ENCODE results near the gene DAZAP2.

DAZAP2 gene, protein sequence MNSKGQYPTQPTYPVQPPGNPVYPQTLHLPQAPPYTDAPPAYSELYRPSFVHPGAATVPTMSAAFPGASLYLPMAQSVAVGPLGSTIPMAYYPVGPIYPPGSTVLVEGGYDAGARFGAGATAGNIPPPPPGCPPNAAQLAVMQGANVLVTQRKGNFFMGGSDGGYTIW

DNA sequence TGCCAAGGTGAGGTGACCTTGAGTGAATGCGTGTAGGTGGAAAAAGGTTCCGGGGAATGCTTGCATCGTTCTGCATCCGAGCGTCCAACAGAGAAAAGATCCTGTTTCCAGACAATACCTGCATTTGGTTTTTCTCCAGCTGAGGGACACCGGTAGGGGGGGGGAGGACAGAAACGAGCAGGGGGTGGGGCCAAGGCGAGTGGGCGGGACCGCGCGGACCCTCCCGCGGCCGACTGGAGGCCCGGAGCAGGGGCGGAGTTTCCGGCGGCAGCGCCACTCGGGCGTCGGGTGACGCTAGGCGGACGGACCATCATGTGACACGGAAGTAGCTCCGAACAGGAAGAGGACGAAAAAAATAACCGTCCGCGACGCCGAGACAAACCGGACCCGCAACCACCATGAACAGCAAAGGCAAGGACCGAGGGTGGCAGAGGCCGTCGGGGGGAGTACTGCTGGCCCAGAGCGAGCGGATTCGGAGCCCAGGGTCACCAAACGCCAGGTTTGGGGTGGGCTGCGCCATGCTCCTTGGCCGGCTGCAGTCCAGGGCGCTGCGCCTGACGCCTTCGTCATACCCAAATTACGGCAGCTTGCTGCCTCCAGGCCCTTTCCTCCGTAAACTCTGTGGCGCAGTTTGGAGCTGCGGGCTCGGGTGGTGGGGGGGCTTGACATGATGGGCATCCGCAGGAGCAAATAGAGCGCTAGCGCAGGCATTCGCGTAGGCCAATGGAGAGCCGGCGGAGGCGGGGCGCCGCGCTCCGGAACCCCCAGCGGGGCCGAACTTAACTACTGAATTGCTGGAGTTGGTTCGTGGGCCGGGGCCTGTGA is at the start of gene DAZAP2:
Gene DAZAP2, plus strand, starts transcription at position 317 of the 825 bp plus-strand sequence. Its CDS starts 82 bp downstream, at position 399.
- Histone ChIP-seq H3K27me3 (ENCODE audit: low read depth, low read length) (no peaks in the 10 kb centered on the region), H4K20me1 (ENCODE audit: insufficient read depth, low read length) (0 out of 2 replicates have a peak, but pooled peaks cover 4% of the 10 kb centered on the region), H3K4me3 (ENCODE audit: low read length) (peak within 1 kb of the TSS; percentile 97), H3K79me2 (ENCODE audit: low read length) (peaks cover 17% of the 10 kb centered on the region), H3K9ac (ENCODE audit: low read length) (peak within 1 kb of the TSS; percentile 100), H3K4me2 (ENCODE audit: low read length) (peak within 1 kb of the TSS; percentile 96), H3K4me1 (ENCODE audit: low read length) (peaks cover 26% of the 10 kb centered on the region), H3K27ac (ENCODE audit: low read length) (peak within 1 kb of the TSS; percentile 91), H3K9me3 (ENCODE audit: insufficient read depth, low read length) (no peaks in the 10 kb centered on the region), H2AFZ (ENCODE audit: low read depth, low read length) (peak within 1 kb of the TSS; percentile 90), H3K36me3 (replicated peaks; ENCODE audit: low read depth, low read length) (peaks cover 25% of the 10 kb centered on the region)
- TF ChIP-seq CTCF (IDR thresholded peaks at IDR 0.05; ENCODE audit: low read depth, low read length) = 0 out of 2 replicates have a peak, but pooled peaks have one; percentile 2
- TF ChIP-seq EZH2phosphoT487 (IDR thresholded peaks at IDR 0.05; ENCODE audit: low read depth) = no peak

DNA sequence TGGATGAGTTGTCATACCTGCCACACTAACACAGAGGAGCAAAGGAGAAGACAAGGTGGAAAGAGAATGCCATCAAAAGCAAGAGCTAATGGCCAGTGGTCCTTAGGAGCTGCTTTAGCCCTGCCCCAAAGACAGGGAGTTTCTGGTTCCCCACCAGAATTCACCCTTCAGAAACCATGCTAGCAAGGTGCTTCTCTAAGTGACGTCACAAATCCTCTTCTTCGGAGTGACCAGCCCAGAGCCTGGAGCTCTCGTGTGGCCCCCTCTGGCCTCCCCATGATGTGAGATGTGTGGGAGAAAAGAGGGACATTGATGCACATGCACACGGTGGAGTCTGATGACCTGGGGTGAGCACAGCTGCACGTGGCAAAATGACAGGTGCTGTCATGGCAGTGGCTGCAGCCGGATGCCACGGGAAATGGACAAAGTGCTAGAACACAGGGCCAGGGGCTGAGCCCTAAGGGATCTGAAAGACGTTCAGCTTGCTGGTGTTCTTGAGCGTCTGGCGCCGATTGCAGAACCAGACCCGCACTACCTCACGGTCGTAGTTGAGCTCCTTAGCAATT is 48.8 kb upstream of the DAZAP2 start:
- Histone ChIP-seq H4K20me1 (ENCODE audit: insufficient read depth, low read length) (no peaks in the 10 kb centered on the region), H3K9ac (ENCODE audit: low read length) (no peak overlapping the region), H3K4me1 (ENCODE audit: low read length) (peaks cover 22% of the 10 kb centered on the region), H2AFZ (ENCODE audit: low read depth, low read length) (no peak overlapping the region), H3K27ac (ENCODE audit: low read length) (no peak overlapping the region), H3K4me2 (ENCODE audit: low read length) (no peak overlapping the region), H3K79me2 (ENCODE audit: low read length) (no peaks in the 10 kb centered on the region), H3K4me3 (ENCODE audit: low read length) (no peak overlapping the region), H3K36me3 (replicated peaks; ENCODE audit: low read depth, low read length) (no peaks in the 10 kb centered on the region), H3K9me3 (ENCODE audit: insufficient read depth, low read length) (no peaks in the 10 kb centered on the region), H3K27me3 (ENCODE audit: low read depth, low read length) (no peaks in the 10 kb centered on the region)
- TF ChIP-seq EZH2phosphoT487 (IDR thresholded peaks at IDR 0.05; ENCODE audit: low read depth) (no peak), CTCF (IDR thresholded peaks at IDR 0.05; ENCODE audit: low read depth, low read length) (no peak)

DNA sequence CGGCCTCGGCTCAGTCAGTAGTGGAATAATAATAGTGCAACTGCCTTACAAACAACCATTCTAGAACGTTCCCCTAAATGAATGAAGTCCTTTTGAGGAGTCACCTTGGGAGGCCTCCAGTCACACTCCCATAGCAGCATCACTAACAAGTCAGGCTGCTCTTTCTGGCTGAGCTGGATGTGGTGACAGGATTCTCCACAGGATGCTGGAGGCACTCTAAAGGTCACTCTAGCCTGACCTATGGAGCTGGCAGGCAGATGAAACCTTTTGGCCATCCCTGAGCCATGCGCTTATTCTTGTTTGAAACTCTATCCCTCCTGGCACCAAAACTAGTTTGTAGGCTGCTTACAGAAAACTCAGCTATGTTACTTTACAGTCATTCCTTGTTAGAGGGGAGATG is 47.8 kb upstream of the DAZAP2 start:
- no peaks in the 10 kb centered on the region for H4K20me1 ChIP-seq (ENCODE audit: insufficient read depth, low read length)
- H3K79me2 ChIP-seq (ENCODE audit: low read length) = no peaks in the 10 kb centered on the region
- no peak overlapping the region for H2AFZ ChIP-seq (ENCODE audit: low read depth, low read length)
- H3K4me3 ChIP-seq (ENCODE audit: low read length) = no peak overlapping the region
- H3K4me1 ChIP-seq (ENCODE audit: low read length) = peaks cover 22% of the 10 kb centered on the region
- no peaks in the 10 kb centered on the region for H3K27me3 ChIP-seq (ENCODE audit: low read depth, low read length)
- no peak for TF ChIP-seq EZH2phosphoT487 (IDR thresholded peaks at IDR 0.05; ENCODE audit: low read depth)
- TF ChIP-seq CTCF (IDR thresholded peaks at IDR 0.05; ENCODE audit: low read depth, low read length) = no peak
- H3K36me3 ChIP-seq (replicated peaks; ENCODE audit: low read depth, low read length) = no peaks in the 10 kb centered on the region
- H3K9me3 ChIP-seq (ENCODE audit: insufficient read depth, low read length) = no peaks in the 10 kb centered on the region
- H3K27ac ChIP-seq (ENCODE audit: low read length) = no peak overlapping the region
- no peak overlapping the region for H3K9ac ChIP-seq (ENCODE audit: low read length)
- H3K4me2 ChIP-seq (ENCODE audit: low read length) = no peak overlapping the region

Data from OCI-LY3 (cell line).